IMR-90 (cell line): ENCODE measurements around the gene COL6A5. TPM values are rescaled to one million over a fixed set of nuclear protein-coding genes. Genes with fewer than 3 reads are reported as not detected.

Source experiments
- ATAC-seq: fragments of 200-7000 bp; cut with Tn5 transposase; 2 replicates; pipeline ENCODE4 v1.9.1; 2020; ENCODE audit warnings: low read depth, mild to moderate bottlenecking, moderate library complexity
- BruUV-seq: library from RNA; stranded (reverse); fragments of 400-500 nt; replicated peaks from 2 replicates; lab custom pipeline; 2021; lab: Mats Ljungman, UMichigan
- CTCF ChIA-PET: fragments of 300-600 bp; formaldehyde crosslinking; extraction: SDS; loops from one replicate; lab custom pipeline; 2021; ENCODE audit warnings: antibody characterized with exemption; lab: Yijun Ruan, JAX
- POLR2A ChIA-PET: fragments of 300-600 bp; sonication (Branson Sonifier 250); formaldehyde crosslinking; loops from one replicate; lab custom pipeline; 2022; ENCODE audit warnings: antibody characterized with exemption; ENCODE audit not compliant: unreplicated experiment; lab: Charles Lee
- DNase-seq: peaks from one replicate; pipeline ENCODE4 v3.0.0; 2013
- H2AFZ ChIP-seq: replicated peaks from 2 replicates; pipeline ENCODE3; 2013; ENCODE audit warnings: low read length, mild to moderate bottlenecking; ENCODE audit not compliant: poor library complexity
- H2AK5ac ChIP-seq: 2 replicates; pipeline ENCODE4 v1.6.1; 2013; ENCODE audit warnings: low read depth, low read length, inconsistent platforms
- H2AK9ac ChIP-seq: replicated peaks from 2 replicates; pipeline ENCODE3; 2013; ENCODE audit warnings: mild to moderate bottlenecking, low read depth, low read length, moderate library complexity; ENCODE audit not compliant: poor library complexity
- H2BK120ac ChIP-seq: 2 replicates; pipeline ENCODE4 v1.6.1; 2013; ENCODE audit warnings: low read depth, low read length, inconsistent platforms
- H2BK15ac ChIP-seq: 3 replicates; pipeline ENCODE4 v1.6.1; 2013; ENCODE audit warnings: low read depth, low read length, inconsistent platforms
- H2BK20ac ChIP-seq: 2 replicates; pipeline ENCODE4 v1.6.1; 2013; ENCODE audit warnings: low read depth, mild to moderate bottlenecking, inconsistent platforms, low read length, moderate library complexity
- H2BK5ac ChIP-seq: 2 replicates; pipeline ENCODE4 v1.6.1; 2013; ENCODE audit warnings: mild to moderate bottlenecking, low read depth, low read length, inconsistent platforms; ENCODE audit not compliant: poor library complexity, severe bottlenecking
- H3K14ac ChIP-seq: replicated peaks from 2 replicates; pipeline ENCODE4 v1.6.1; 2013; ENCODE audit warnings: low read depth, low read length, inconsistent platforms
- H3K18ac ChIP-seq: 2 replicates; pipeline ENCODE4 v1.6.1; 2013; ENCODE audit warnings: low read depth, low read length, control low read depth
- H3K23ac ChIP-seq: 2 replicates; pipeline ENCODE4 v1.6.1; 2013; ENCODE audit warnings: low read depth, low read length, inconsistent platforms
- H3K27ac ChIP-seq: 2 replicates; pipeline ENCODE4 v1.5.1; 2013; ENCODE audit warnings: mild to moderate bottlenecking, control low read depth, low read length; ENCODE audit not compliant: insufficient read depth
- H3K27me3 ChIP-seq: 2 replicates; pipeline ENCODE4 v1.6.1; 2013; ENCODE audit warnings: low read length; ENCODE audit not compliant: control insufficient read depth, insufficient read depth
- H3K36me3 ChIP-seq: 2 replicates; pipeline ENCODE4 v1.6.1; 2013; ENCODE audit warnings: low read length, mixed read lengths; ENCODE audit not compliant: control insufficient read depth, insufficient read depth
- H3K4ac ChIP-seq: 2 replicates; pipeline ENCODE4 v1.6.1; 2013; ENCODE audit warnings: low read depth, low read length, inconsistent platforms
- H3K4me1 ChIP-seq: 2 replicates; pipeline ENCODE4 v1.6.1; 2013; ENCODE audit warnings: low read length, mixed read lengths; ENCODE audit not compliant: control insufficient read depth, insufficient read depth
- H3K4me2 ChIP-seq: 2 replicates; pipeline ENCODE4 v1.6.1; 2013; ENCODE audit warnings: low read depth, mild to moderate bottlenecking, control low read depth, low read length, moderate library complexity
- H3K4me3 ChIP-seq: 2 replicates; pipeline ENCODE4 v1.5.1; 2013; ENCODE audit warnings: low read depth, mild to moderate bottlenecking, control low read depth, low read length, moderate library complexity; ENCODE audit not compliant: insufficient read depth
- H3K56ac ChIP-seq: 2 replicates; pipeline ENCODE4 v1.6.1; 2013; ENCODE audit warnings: low read length, inconsistent platforms; ENCODE audit not compliant: insufficient read depth; ENCODE audit errors: extremely low read depth
- H3K79me1 ChIP-seq, 2 experiments: 2 replicates each; pipeline ENCODE4 v1.6.1; 2013; ENCODE audit warnings: low read length in 2 of 2, inconsistent platforms in 1 of 2, low read depth in 1 of 2
- H3K9ac ChIP-seq: 2 replicates; pipeline ENCODE4 v1.6.1; 2013; ENCODE audit warnings: low read depth, low read length, control low read depth
- H3K9me1 ChIP-seq: 2 replicates; pipeline ENCODE4 v1.6.1; 2013; ENCODE audit warnings: low read length, inconsistent platforms; ENCODE audit not compliant: insufficient read depth
- H3K9me3 ChIP-seq: 2 replicates; pipeline ENCODE4 v1.6.1; 2013; ENCODE audit warnings: low read length; ENCODE audit not compliant: control insufficient read depth, insufficient read depth
- H4K20me1 ChIP-seq: 2 replicates; pipeline ENCODE4 v1.6.1; 2013; ENCODE audit warnings: low read length, inconsistent platforms; ENCODE audit not compliant: insufficient read depth
- H4K5ac ChIP-seq: 2 replicates; pipeline ENCODE4 v1.6.1; 2013; ENCODE audit warnings: mild to moderate bottlenecking, low read depth, low read length, control low read depth
- H4K8ac ChIP-seq, 2 experiments: 2 replicates each; pipeline ENCODE4 v1.6.1; 2013; ENCODE audit warnings: low read depth in 2 of 2, low read length in 2 of 2, control low read depth in 1 of 2, inconsistent platforms in 1 of 2
- H4K91ac ChIP-seq: 2 replicates; pipeline ENCODE4 v1.6.1; 2013; ENCODE audit warnings: low read depth, low read length, inconsistent platforms; ENCODE audit not compliant: insufficient read depth
- BHLHE40 ChIP-seq: fragments of 150-350 bp; IDR thresholded peaks from 2 replicates; pipeline ENCODE4 v1.6.1; 2016; ENCODE audit warnings: mild to moderate bottlenecking, low read depth, low read length
- CEBPB ChIP-seq: IDR thresholded peaks from 2 replicates; pipeline ENCODE4 v1.6.1; 2012; ENCODE audit warnings: low read depth, low read length, improper control_type of control experiment
- CHD1 ChIP-seq: IDR thresholded peaks from 2 replicates; pipeline ENCODE4 v1.6.1; 2012; ENCODE audit warnings: low read depth, low read length, improper control_type of control experiment
- CTCF ChIP-seq: conservative IDR thresholded peaks from 2 replicates; pipeline ENCODE4 v1.5.1; 2012; ENCODE audit warnings: mild to moderate bottlenecking, low read depth, low read length, improper control_type of control experiment
- FOS ChIP-seq: fragments of 150-350 bp; IDR thresholded peaks from 2 replicates; pipeline ENCODE4 v1.6.1; 2016; ENCODE audit warnings: low read depth, low read length
- MAFK ChIP-seq: IDR thresholded peaks from 2 replicates; pipeline ENCODE4 v1.6.1; 2012; ENCODE audit warnings: low read depth, low read length, improper control_type of control experiment
- MAZ ChIP-seq: IDR thresholded peaks from 2 replicates; pipeline ENCODE4 v1.6.1; 2012; ENCODE audit warnings: low read depth, mild to moderate bottlenecking, low read length, improper control_type of control experiment, moderate library complexity, borderline replicate concordance
- MXI1 ChIP-seq: IDR thresholded peaks from 2 replicates; pipeline ENCODE4 v1.6.1; 2012; ENCODE audit warnings: low read depth, mild to moderate bottlenecking, low read length, moderate library complexity, borderline replicate concordance
- NFE2L2 ChIP-seq: fragments of 150-350 bp; IDR thresholded peaks from 2 replicates; pipeline ENCODE4 v1.6.1; 2016; ENCODE audit warnings: low read depth, mild to moderate bottlenecking, low read length
- RAD21 ChIP-seq: IDR thresholded peaks from 2 replicates; pipeline ENCODE4 v1.6.1; 2012; ENCODE audit warnings: low read length, improper control_type of control experiment
- RCOR1 ChIP-seq: IDR thresholded peaks from 2 replicates; pipeline ENCODE4 v1.6.1; 2012; ENCODE audit warnings: mild to moderate bottlenecking, low read length, improper control_type of control experiment; ENCODE audit not compliant: insufficient replicate concordance
- USF2 ChIP-seq: fragments of 150-350 bp; IDR thresholded peaks from 2 replicates; pipeline ENCODE4 v1.6.1; 2017; ENCODE audit warnings: mild to moderate bottlenecking, antibody characterized with exemption, low read length, low read depth
- WGBS, 2 experiments: methylation state at CpG; one replicate each; pipeline versions ENCODE4 v1.1.5 to v1.1.7; 2013; ENCODE audit warnings: missing lambda C conversion rate in 2 of 2; ENCODE audit not compliant: insufficient read length in 1 of 2; ENCODE audit errors: extremely low coverage in 2 of 2; 5-methylcytosine and 5-hydroxymethylcytosine counted together
- dilution Hi-C: fragments of 300-500 bp; cut with HindIII; formaldehyde crosslinking; loops from one replicate; pipeline ENCODE4 v1.14.3; 2018; ENCODE audit warnings: low sequenced_read_pairs; ENCODE audit not compliant: unreplicated experiment
- in situ Hi-C: fragments of 300-500 bp; cut with MboI; formaldehyde crosslinking; loops from 3 replicates; pipeline ENCODE4 v1.14.3; 2019; ENCODE audit warnings: low sequenced_read_pairs, inconsistent platforms, mixed read lengths
- intact Hi-C: fragments of 100-400 bp; cut with micrococcal nuclease; formaldehyde crosslinking; loops from 2 replicates; pipeline ENCODE4 v1.10.0; 2022
- polyA plus RNA-seq, 3 experiments: library from polyadenylated mRNA; depleted of rRNA; stranded (reverse); fragments of >200 nt; gene quantifications; 2 replicates each; pipeline ENCODE4 v1.2.3, GENCODE V29; 2012; ENCODE audit warnings: low replicate concordance in 1 of 3
- total RNA-seq: library from RNA; depleted of rRNA; stranded (reverse); fragments of >200 nt; gene quantifications from 2 replicates; pipeline ENCODE4 v1.2.3, GENCODE V29; 2012

Gene COL6A5
- total and polyA plus RNA-seq, 2 of the 4 experiments (the other 2 are of a cell fraction), result not detected

GRCh38 chr3:130374908-130375307 is 29.4 kb downstream of the COL6A5 start:
- in situ Hi-C loops, result no loop called here
- no peak overlapping the region for H3K4me2 ChIP-seq
- H3K56ac ChIP-seq, result no peak overlapping the region
- no peak overlapping the region for H3K27ac ChIP-seq
- ChIA-PET POLR2A (no interaction called here), CTCF (no interaction called here)
- ATAC-seq (no peak), DNase-seq (no peak)
- no peak overlapping the region for H3K23ac ChIP-seq
- no peak overlapping the region for H4K8ac ChIP-seq
- no peak for TF ChIP-seq CTCF
- TF ChIP-seq FOS, result no peak
- no peak for TF ChIP-seq RCOR1
- TF ChIP-seq BHLHE40, result no peak
- TF ChIP-seq MAZ, result no peak
- TF ChIP-seq CHD1, result no peak
- no peak for TF ChIP-seq MXI1
- no peak for TF ChIP-seq MAFK
- TF ChIP-seq NFE2L2, result no peak
- TF ChIP-seq RAD21, result no peak
- no peak for TF ChIP-seq USF2
- no peak for TF ChIP-seq CEBPB
- H2AK5ac ChIP-seq, result no peak overlapping the region
- H4K91ac ChIP-seq, result no peak overlapping the region
- H3K9ac ChIP-seq, result no peak overlapping the region
- WGBS, 2 experiments, result no CpG with 5 or more reads among the region's 1 CpG
- H2BK20ac ChIP-seq, result no peak overlapping the region
- H3K4ac ChIP-seq, result no peak overlapping the region
- H2BK15ac ChIP-seq, result no peak overlapping the region
- H2AFZ ChIP-seq, result no peak overlapping the region
- no peaks in the 10 kb centered on the region for H3K27me3 ChIP-seq
- H3K4me1 ChIP-seq, result no peaks in the 10 kb centered on the region
- H4K5ac ChIP-seq, result no peak overlapping the region
- no peak overlapping the region for H2BK120ac ChIP-seq
- BruUV-seq, result no TSS peak
- no peak overlapping the region for H3K14ac ChIP-seq
- H3K4me3 ChIP-seq, result no peak overlapping the region
- intact Hi-C loops, result no loop called here
- H4K20me1 ChIP-seq, result no peaks in the 10 kb centered on the region
- H3K18ac ChIP-seq, result no peak overlapping the region
- H2BK5ac ChIP-seq, result no peak overlapping the region
- H2AK9ac ChIP-seq, result no peak overlapping the region
- no peaks in the 10 kb centered on the region for H3K9me1 ChIP-seq
- H3K9me3 ChIP-seq, result no peaks in the 10 kb centered on the region
- H3K36me3 ChIP-seq, result no peaks in the 10 kb centered on the region
- dilution Hi-C loops, result no loop called here
- H3K79me1 ChIP-seq, result no peaks in the 10 kb centered on the region
